Measurements from ENCODE around the gene BBS9. TPM values are rescaled to one million over a fixed set of nuclear protein-coding genes. Genes with fewer than 3 reads are reported as not detected.

Gene BBS9
- total and polyA plus RNA-seq, 2 of the 4 experiments (the other 2 are of a cell fraction): 7.9 to 9.5 TPM

DNA sequence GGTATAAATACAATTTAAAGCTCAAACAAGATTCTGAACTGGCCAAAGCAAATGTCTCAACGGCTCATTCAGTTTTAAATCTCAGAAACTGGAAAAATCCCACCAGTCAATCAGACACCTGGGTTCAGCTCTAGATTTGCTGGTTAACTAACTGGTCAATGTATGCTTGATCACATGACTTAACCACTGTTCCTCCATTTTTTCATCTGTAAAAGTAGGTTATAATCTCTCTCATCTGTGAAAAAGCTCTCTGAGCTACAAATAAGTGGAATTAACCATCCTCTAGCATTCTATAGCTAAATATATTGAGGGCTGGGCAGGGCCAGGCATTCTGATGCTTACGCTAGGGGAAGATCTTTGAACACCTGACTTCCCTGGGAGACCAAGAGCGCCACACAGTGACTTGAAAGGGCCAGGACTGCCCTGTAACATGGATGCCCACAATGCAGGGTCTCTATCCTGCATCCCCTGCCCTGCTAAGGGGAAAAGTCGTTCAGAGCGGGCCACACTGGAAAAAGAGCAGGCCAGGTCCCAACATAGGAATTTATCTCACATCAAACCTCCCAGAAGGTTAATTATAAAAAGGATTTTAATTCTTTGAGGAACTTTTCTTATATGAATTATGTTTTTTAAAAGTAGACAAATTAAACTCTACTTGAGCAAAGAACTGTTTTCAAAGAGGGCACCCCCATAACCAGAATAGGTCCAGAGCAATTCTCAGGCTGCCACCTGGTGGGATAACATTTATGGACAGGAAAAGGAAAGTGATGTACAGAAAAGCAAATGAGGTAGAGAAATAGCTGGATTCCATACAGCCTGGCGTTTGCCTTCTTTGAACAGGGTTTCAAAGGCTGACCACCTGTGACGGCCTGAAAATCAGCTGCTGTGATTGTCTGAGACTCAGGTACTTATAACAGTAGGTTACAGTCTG is 22.0 kb upstream of the BBS9 start:
- Histone ChIP-seq H4K91ac (ENCODE audit: insufficient read depth, low read depth, low read length) (no peak overlapping the region), H3K36me3 (ENCODE audit: control insufficient read depth, insufficient read depth, low read length) (peaks cover 12% of the 10 kb centered on the region), H3K14ac (replicated peaks; ENCODE audit: low read depth, low read length) (0 out of 2 replicates have a peak overlapping the region, but pooled peaks have one; percentile 7), H3K27ac (ENCODE audit: insufficient read depth, low read length) (no peak overlapping the region), H2BK5ac (ENCODE audit: low read depth, low read length, poor library complexity, severe bottlenecking) (no peak overlapping the region), H3K27me3 (ENCODE audit: control insufficient read depth, insufficient read depth, low read length) (peaks cover 5% of the 10 kb centered on the region; the same call in 1 of the 2 replicates), H3K23ac (ENCODE audit: low read depth, low read length) (no peak overlapping the region), H2BK15ac (ENCODE audit: low read depth, low read length) (no peak overlapping the region), H3K9ac (ENCODE audit: low read depth, low read length) (peak overlapping the region; percentile 77), H3K4ac (ENCODE audit: low read depth, low read length) (peak overlapping the region; percentile 61; the same call in 1 of the 2 replicates), H2BK120ac (ENCODE audit: low read depth, low read length) (no peak overlapping the region), H4K20me1 (ENCODE audit: insufficient read depth, low read length) (peaks cover 13% of the 10 kb centered on the region), H3K4me1 (ENCODE audit: control insufficient read depth, insufficient read depth, low read length) (peaks cover 6% of the 10 kb centered on the region), H4K8ac (ENCODE audit: low read depth in 2 of 2, low read length in 2 of 2) (peak overlapping the region in 1 of 2 experiments; percentile 53; a peak in 1 of 4 replicates), H3K9me1 (ENCODE audit: insufficient read depth, low read length) (no peaks in the 10 kb centered on the region), H3K56ac (ENCODE audit: extremely low read depth, insufficient read depth, low read length) (no peak overlapping the region), H2BK20ac (ENCODE audit: low read depth, low read length) (no peak overlapping the region), H2AK5ac (ENCODE audit: low read depth, low read length) (no peak overlapping the region; the same call in 1 of the 2 replicates), H2AK9ac (replicated peaks; ENCODE audit: low read depth, low read length, poor library complexity) (no peak overlapping the region), H3K79me1 (ENCODE audit: low read depth in 1 of 2, low read length in 2 of 2) (peaks cover 31 to 45% of the 10 kb centered on the region in 2 experiments), H4K5ac (ENCODE audit: low read depth, low read length) (no peak overlapping the region), H3K9me3 (ENCODE audit: control insufficient read depth, insufficient read depth, low read length) (no peaks in the 10 kb centered on the region), H2AFZ (replicated peaks; ENCODE audit: low read length, poor library complexity) (no peak overlapping the region), H3K18ac (ENCODE audit: low read depth, low read length) (no peak overlapping the region), H3K4me2 (ENCODE audit: low read depth, low read length) (peak overlapping the region; percentile 100), H3K4me3 (ENCODE audit: insufficient read depth, low read depth, low read length) (peak overlapping the region; percentile 92)
- CTCF ChIA-PET: interaction anchor here (0.5 to 1.6 kb wide), 7 partner anchors 10 to 299 kb away, joined by 3 to 5 read pairs (median 3); no protein-coding TSS in a partner anchor
- in situ Hi-C loops (cut with MboI; ENCODE audit: low sequenced_read_pairs): no loop called here
- dilution Hi-C loops (cut with HindIII; ENCODE audit: low sequenced_read_pairs, unreplicated experiment): no loop called here
- DNase-seq (peak; percentile 67), ATAC-seq (ENCODE audit: low read depth) (peak; percentile 36)
- WGBS, 2 experiments (ENCODE audit: extremely low coverage in 2 of 2, insufficient read length in 1 of 2): no CpG with 5 or more reads among the region's 7 CpGs
- POLR2A ChIA-PET (ENCODE audit: unreplicated experiment): no interaction called here
- TSS peak; percentile 17 for BruUV-seq (replicated peaks)
- intact Hi-C loops (cut with micrococcal nuclease): loop anchor here (1.0 to 5.0 kb wide), 6 partner anchors 150 to 613 kb away; partner anchors contain the start of genes AVL9, FKBP9 and KBTBD2
- TF ChIP-seq RCOR1 (IDR thresholded peaks at IDR 0.05; ENCODE audit: insufficient replicate concordance, low read length) (no peak), MAFK (IDR thresholded peaks at IDR 0.05; ENCODE audit: low read depth, low read length) (no peak), CEBPB (IDR thresholded peaks at IDR 0.05; ENCODE audit: low read depth, low read length) (no peak), RFX5 (IDR thresholded peaks at IDR 0.05; ENCODE audit: low read depth, low read length) (no peak), CHD1 (IDR thresholded peaks at IDR 0.05; ENCODE audit: low read depth, low read length) (no peak), BHLHE40 (IDR thresholded peaks at IDR 0.05; ENCODE audit: low read depth, low read length) (no peak), POLR2A (IDR thresholded peaks at IDR 0.05; ENCODE audit: low read depth, low read length) (no peak), FOS (IDR thresholded peaks at IDR 0.05; ENCODE audit: low read depth, low read length) (no peak), SMC3 (IDR thresholded peaks at IDR 0.05; ENCODE audit: low read depth, low read length) (peak; percentile 70), RAD21 (IDR thresholded peaks at IDR 0.05; ENCODE audit: low read length) (peak; percentile 72), MAZ (IDR thresholded peaks at IDR 0.05; ENCODE audit: borderline replicate concordance, low read depth, low read length) (no peak), ELK1 (IDR thresholded peaks at IDR 0.05; ENCODE audit: borderline replicate concordance, low read depth, low read length) (no peak), MXI1 (IDR thresholded peaks at IDR 0.05; ENCODE audit: borderline replicate concordance, low read depth, low read length) (no peak), NFE2L2 (IDR thresholded peaks at IDR 0.05; ENCODE audit: low read depth, low read length) (no peak)
- TF ChIP-seq, protein P1, sequence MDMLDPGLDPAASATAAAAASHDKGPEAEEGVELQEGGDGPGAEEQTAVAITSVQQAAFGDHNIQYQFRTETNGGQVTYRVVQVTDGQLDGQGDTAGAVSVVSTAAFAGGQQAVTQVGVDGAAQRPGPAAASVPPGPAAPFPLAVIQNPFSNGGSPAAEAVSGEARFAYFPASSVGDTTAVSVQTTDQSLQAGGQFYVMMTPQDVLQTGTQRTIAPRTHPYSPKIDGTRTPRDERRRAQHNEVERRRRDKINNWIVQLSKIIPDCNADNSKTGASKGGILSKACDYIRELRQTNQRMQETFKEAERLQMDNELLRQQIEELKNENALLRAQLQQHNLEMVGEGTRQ (IDR thresholded peaks at IDR 0.05; ENCODE audit: low read depth, low read length): no peak
